GM12801 (cell line): ENCODE data around the gene MRPL49.
A peak's percentile ranks its signal among the peaks of the same experiment; 100 is the strongest.

Experiments used
- TF ChIP-seq, protein P1 (sequence below): IDR thresholded peaks from one replicate; pipeline ENCODE4 v1.5.1; 2011; ENCODE audit warnings: control low read depth; ENCODE audit not compliant: insufficient read length; ENCODE audit errors: extremely low read depth

The MRPL49 gene

DNA sequence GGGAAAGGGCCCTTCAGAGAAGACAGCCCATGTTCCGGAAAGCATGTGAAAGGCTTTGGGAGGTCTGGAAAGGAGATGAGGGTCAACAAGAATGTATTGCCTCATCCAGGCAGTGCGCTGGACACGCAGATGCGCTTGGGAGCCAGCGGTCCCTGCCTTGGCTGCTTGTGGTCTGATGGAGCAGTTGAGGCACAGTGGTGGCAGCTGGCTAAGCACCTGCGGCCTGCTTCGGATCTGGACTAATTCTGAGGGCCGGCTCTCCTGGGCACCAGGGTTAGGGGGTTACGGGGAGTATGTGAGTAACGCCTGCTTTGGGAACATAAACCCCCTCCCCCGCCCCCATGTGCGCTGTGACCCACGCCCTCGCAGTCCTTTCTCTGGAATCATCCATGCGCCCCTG lies 15.0 kb upstream of the MRPL49 start:
- TF ChIP-seq, protein P1, sequence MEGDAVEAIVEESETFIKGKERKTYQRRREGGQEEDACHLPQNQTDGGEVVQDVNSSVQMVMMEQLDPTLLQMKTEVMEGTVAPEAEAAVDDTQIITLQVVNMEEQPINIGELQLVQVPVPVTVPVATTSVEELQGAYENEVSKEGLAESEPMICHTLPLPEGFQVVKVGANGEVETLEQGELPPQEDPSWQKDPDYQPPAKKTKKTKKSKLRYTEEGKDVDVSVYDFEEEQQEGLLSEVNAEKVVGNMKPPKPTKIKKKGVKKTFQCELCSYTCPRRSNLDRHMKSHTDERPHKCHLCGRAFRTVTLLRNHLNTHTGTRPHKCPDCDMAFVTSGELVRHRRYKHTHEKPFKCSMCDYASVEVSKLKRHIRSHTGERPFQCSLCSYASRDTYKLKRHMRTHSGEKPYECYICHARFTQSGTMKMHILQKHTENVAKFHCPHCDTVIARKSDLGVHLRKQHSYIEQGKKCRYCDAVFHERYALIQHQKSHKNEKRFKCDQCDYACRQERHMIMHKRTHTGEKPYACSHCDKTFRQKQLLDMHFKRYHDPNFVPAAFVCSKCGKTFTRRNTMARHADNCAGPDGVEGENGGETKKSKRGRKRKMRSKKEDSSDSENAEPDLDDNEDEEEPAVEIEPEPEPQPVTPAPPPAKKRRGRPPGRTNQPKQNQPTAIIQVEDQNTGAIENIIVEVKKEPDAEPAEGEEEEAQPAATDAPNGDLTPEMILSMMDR = no peak

DNA sequence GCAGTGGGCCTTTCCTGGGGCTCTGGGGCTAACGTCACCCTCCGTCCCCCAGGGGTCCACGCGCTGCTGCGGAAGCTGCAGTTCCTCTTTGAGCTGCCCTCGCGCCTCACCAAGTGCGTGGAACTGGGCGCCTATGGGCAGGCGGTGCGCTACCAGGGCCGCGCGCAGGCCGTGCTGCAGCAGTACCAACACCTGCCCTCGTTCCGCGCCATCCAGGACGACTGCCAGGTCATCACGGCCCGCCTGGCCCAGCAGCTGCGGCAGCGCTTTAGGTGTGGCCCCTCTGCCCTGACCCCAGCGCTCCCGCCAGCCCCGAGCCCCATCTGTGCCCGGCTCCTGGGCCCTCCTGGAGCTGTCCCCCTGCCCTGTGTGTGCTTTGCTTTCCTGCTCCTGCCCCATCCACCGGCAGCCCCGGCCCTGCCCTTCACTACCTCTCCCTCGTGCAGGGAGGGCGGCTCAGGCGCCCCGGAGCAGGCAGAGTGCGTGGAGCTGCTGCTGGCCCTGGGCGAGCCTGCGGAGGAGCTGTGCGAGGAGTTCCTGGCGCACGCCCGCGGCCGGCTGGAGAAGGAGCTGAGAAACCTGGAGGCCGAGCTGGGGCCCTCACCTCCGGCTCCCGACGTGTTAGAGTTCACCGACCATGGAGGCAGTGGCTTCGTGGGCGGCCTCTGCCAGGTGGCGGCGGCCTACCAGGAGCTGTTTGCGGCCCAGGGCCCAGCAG lies 14.2 kb upstream of the MRPL49 start:
- TF ChIP-seq, protein P1 = no peak

DNA sequence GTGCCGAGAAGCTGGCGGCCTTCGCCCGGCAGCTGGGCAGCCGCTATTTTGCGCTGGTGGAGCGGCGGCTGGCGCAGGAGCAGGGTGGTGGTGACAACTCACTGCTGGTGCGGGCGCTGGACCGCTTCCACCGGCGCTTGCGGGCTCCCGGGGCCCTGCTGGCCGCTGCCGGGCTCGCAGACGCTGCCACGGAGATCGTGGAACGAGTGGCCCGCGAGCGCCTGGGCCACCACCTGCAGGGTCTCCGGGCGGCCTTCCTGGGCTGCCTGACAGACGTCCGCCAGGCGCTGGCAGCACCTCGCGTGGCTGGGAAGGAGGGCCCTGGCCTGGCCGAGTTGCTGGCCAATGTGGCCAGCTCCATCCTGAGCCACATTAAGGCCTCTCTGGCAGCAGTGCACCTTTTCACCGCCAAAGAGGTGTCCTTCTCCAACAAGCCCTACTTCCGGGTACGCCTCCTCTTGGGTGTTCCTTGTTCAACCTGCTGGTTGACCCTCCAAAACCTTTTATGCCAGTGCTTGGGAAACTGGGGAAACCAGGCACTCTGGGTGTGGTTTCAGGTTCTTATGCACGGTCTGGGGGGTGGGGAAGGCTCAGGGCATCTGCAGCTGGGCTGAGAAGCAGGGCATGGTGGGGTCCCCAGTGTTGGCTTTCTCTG lies 13.5 kb upstream of the MRPL49 start:
- TF ChIP-seq, protein P1 = no peak

DNA sequence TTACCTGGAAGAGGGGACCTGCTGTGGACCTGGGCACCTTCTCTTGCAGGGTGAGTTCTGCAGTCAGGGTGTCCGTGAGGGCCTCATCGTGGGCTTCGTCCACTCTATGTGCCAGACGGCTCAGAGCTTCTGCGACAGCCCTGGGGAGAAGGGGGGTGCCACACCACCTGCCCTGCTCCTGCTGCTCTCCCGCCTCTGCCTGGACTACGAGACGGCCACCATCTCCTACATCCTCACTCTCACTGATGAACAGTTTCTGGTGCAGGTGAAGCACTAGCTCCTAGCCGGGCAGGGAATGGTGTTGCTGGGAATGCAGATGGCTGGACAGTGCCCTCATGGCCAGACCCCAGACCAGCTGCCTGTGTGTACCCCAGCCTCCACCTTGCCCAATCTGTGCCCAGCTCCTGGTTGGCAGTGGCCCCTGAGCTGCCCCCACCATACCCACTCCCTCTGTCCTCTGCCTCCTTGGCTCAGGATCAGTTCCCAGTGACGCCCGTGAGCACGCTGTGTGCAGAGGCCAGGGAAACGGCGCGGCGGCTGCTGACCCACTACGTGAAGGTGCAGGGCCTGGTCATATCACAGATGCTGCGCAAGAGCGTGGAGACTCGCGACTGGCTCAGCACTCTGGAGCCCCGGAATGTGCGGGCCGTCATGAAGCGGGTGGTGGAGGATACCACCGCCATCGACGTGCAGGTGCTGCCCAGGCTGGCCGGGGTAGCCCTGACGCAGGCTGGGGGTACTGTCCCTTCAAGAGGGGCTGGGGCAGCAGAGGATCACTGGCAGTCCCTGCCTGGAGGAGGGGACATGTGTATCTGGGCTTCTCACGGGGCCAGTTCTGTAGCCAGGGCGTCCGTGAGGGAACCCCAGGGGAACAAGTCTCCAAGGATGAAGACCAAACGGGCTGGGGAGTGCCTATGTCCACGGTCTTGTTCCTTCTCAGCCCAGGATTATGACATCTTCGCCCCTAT lies 12.6 kb upstream of the MRPL49 start:
- TF ChIP-seq, protein P1 = no peak

DNA sequence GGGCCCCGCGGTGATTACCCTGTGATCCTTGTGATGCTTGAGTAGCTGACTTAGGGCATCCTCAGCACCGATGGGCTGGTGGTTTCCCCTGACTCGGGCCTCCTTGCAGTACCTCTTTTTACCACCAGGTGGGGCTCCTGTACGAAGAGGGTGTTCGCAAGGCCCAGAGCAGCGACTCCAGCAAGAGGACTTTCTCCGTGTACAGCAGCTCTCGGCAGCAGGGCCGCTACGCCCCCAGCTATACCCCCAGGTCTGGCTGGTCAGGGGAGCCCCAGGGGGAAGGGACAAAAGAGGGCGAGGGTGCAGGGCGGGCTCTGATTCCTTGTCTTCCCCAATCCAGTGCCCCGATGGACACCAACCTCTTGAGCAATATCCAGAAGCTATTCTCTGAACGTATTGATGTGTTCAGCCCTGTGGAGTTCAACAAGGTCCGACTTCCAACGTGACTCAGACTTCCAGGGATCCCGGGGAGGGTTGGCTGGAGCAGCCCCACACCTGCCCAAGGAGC lies 11.7 kb upstream of the MRPL49 start:
- TF ChIP-seq, protein P1 = peak; percentile 76

DNA sequence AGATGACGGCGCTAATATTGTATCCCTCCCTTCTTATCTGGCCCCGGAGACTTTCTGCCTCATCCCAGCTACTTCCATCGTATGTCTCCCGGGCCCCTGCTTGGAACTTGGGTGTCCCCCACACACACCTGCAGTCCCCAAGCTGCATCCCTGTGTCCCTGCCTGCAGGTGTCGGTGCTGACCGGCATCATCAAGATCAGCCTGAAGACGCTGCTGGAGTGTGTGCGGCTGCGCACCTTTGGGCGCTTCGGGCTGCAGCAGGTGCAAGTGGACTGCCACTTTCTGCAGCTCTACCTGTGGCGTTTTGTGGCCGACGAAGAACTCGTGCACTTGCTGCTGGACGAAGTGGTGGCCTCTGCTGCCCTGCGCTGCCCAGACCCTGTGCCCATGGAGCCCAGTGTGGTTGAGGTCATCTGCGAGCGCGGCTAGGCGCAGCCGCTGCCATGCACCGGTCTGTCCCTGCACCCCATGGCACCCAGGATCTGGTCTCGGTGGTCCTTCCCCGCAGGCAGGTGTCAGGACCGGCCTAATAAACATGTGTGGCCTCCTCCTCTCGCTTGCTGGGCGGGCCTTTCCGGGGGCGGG lies 10.9 kb upstream of the MRPL49 start:
- TF ChIP-seq, protein P1 = no peak
